HG03565 (cell line): Measurements from ENCODE around the gene RHBDF1.
"Not testable (repeated sequence)": the region's sequence is repeated elsewhere in the genome, so short reads cannot be mapped to it uniquely, and the experiment has no call there.

ENCODE experiments used
- ATAC-seq: cut with Tn5 transposase; IDR thresholded peaks from one replicate; pipeline ENCODE4 v1.9.1; 2021; ENCODE audit warnings: mild to moderate bottlenecking, moderate library complexity; ENCODE audit not compliant: unreplicated experiment

Gene RHBDF1

GRCh38 chr16:59440-60059 lies 12.9 kb downstream of the RHBDF1 start:
- ATAC-seq, result no peak

- ATAC-seq, result no peak
Observed at GRCh38 chr16:58491-59439, 13.7 kb downstream of the RHBDF1 start.

DNA sequence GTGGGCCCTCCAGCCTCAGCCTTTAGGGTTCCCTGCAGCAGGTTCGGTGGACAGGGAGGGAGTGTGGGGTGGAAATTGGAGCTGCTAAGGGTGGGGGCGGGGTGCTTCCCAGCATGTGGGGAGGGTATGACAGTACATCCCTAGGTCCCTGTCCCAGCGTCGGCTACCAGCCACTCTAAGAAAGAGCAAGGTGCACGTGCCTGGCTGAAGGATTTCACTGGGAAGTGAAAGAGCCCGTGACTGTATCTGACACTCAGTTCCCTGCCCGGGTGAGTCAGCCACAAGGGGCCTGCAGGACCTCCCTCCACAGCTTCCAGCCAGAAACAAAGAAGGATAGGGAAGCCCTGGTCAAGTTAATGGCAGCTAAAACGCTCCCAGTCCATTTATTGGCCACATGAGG lies 14.7 kb downstream of the RHBDF1 start:
- ATAC-seq, result no peak

- ATAC-seq, result no peak
Observed at GRCh38 chr16:56231-56927, 16.1 kb downstream of the RHBDF1 start.

DNA sequence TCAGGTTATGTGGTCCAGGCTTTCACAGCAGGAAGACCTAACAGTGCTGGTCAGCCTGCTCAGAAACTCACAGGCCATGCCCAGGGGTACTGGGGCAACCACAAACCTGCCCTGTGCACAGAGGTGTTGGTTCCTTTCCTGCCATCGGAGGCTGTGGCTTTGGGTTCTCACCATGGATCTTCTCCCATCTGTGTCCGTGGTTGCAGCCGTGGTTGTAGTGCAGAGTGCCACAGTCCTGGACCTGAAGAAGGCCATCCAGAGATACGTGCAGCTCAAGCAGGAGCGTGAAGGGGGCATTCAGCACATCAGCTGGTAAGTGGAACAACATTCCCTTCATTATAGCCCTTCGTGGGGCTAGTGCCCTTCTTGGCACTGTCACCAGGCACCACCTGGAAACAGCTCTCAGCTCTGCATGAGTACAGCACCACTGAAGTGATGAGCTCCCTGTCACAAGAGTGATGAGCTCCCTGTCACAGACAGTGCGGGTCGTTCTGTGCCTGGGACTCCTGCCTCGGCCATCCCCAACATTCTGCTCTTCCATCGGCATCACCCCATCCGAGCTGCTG lies 16.8 kb downstream of the RHBDF1 start:
- ATAC-seq, result no peak

- ATAC-seq, result no peak
Observed at GRCh38 chr16:54237-54581, 18.2 kb downstream of the RHBDF1 start.

DNA sequence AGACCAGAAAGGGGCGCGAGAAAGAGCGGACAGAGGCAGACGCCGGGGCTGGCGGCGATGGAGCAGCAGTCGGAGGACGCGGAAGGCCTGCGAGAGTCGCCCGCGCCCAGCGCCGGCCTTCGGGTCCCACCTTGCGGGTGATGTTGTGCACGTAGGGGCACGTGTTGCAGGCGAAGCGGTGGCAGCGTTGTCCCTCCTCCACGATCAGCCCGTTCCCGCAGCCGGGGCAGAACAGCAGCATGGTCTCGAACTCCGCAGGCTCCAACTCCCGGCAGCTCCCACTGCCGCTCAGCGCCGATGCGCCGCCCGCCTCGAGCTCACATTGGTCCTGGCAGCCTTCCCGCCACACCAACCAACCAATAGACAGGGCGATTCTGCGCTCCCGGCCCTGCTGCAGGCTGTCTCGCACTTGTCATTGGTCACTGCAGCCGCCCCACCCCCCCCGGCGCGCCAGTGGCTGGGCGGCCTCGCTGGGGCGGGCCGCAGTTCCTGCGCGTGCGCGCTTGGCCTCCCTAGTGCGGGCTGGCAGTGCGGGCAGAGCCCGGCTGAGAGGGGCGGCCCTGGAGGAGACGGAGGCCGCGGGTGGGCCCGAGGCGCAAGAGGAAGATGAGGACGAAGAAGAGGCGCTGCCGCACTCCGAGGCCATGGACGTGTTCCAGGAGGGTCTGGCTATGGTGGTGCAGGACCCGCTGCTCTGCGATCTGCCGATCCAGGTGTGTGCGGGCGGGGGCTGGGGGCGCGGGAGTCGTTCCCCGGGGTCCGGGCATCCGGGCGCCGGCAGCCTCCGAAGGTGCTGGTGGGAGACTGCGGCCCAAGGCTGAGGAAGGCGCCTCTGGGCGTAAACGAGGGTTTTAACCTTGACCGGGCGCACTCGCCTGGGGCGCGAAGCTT lies 18.8 kb downstream of the RHBDF1 start, which contains the start of the genes POLR3K and SNRNP25:
POLR3K (minus strand) TSS at position 263 of the 891 bp plus-strand sequence; CDS start at position 241, 22 bp downstream.
SNRNP25 (plus strand) TSS at position 483 of the 891 bp plus-strand sequence; CDS start at position 672, 189 bp downstream.
- peak; percentile 94 for ATAC-seq

- ATAC-seq, result no peak
Observed at GRCh38 chr16:50769-51591, 21.5 kb downstream of the RHBDF1 start.

GRCh38 chr16:47234-47633 lies 25.2 kb downstream of the RHBDF1 start:
- ATAC-seq, result no peak

DNA sequence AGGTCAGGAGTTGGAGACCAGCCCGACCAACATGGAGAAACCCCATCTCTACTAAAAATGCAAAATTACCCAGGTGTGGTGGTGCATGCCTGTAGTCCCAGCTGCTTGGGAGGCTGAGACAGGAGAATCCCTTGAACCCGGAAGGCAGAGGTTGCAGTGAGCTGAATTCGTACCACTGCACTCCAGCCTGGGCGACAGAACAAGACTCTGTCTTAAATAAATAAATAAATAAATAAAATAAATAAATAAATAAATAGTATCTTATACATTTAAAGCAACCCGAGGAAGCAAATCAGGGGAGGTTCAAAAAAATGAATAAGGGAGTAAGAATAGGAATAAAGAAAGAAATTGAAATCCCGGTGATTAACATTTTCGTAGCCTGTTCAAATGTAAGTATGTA lies 25.9 kb downstream of the RHBDF1 start:
- ATAC-seq, result not testable (repeated sequence)

GRCh38 chr16:45454-45853 lies 27.0 kb downstream of the RHBDF1 start:
- ATAC-seq, result no peak

- no peak for ATAC-seq
Observed at GRCh38 chr16:44655-45054, 27.8 kb downstream of the RHBDF1 start.

GRCh38 chr16:43294-43693 lies 29.1 kb downstream of the RHBDF1 start:
- no peak for ATAC-seq

GRCh38 chr16:42691-43090 lies 29.7 kb downstream of the RHBDF1 start:
- no peak for ATAC-seq

GRCh38 chr16:42069-42457 lies 30.4 kb downstream of the RHBDF1 start:
- no peak for ATAC-seq

- ATAC-seq, result no peak
Observed at GRCh38 chr16:41439-42068, 30.9 kb downstream of the RHBDF1 start.

- ATAC-seq, result peak; percentile 55
Observed at GRCh38 chr16:38941-39892, 33.2 kb downstream of the RHBDF1 start.

- ATAC-seq, result not testable (repeated sequence)
Observed at GRCh38 chr16:38206-38605, 34.2 kb downstream of the RHBDF1 start.
